ENCODE measurements around the gene SIAH3. TPM values are rescaled to one million over a fixed set of nuclear protein-coding genes. Genes with fewer than 3 reads are reported as not detected.

The SIAH3 gene
- total RNA-seq, 2 experiments from 2014 or later, result 0.06 to 0.10 TPM

- CTCF ChIA-PET, result no interaction called here
- POLR2A ChIA-PET, result no interaction called here
Measured at GRCh38 chr13:45751885-45752284, 99.7 kb downstream of the SIAH3 start.

DNA sequence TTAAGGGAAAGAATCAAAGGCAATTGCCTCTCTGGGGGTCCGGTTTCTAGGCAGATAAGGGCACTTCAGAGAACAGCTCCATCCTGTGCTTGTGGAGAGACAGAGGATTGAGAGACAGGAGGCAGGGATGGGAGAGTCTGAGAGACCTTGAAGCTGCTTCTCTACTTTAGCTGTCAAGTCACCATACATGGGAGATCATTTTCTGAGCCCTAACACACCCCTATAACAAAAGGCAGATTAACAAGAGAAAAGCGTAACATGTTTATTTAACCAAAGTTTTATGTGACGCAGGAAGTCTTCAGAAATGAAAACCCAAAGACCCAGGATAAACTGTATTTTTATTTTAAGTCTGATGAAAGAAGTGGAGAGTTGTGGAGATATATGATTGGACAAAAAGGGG is 101.0 kb downstream of the SIAH3 start:
- ChIA-PET CTCF (no interaction called here), POLR2A (no interaction called here)

DNA sequence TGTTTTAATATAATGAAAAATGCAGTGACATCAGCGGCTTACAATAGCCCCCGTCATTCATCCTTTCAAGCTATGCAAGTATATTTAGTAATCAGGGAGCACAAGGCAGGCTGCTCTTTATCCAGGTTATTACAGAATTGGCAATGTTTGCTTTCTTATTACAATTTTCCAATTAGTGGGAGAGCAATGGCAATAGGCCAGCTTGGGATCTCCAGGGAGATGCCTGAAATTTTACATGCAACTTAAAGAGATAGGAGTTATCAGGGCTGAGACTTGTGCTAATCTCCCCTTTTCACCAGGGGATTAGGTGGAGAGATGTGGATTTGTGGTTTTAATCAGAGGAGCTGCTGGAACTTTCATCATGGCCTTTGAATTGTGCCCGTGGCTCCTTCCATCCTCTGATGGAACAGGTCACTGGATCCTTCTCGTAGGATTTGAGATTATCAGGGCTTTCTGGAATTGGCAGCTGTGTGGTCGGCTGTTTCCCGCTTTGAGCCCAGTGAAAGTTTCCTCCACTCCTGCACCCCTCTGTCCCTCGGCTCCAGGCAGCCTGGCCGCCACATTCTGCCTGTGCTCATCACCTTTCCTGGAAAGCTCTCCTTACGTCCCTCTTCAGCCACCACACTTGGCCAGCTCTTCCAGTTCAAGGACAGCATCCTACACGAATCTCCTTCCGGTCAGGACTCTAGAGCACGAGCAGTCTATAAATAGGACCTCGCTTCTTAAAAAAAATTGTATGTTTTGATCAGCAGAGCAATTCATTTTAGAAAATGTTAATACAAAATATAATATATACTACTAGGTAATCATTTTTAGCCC is 102.4 kb downstream of the SIAH3 start:
- ChIA-PET CTCF (interaction anchor here (0.9 kb wide), 1 partner anchor 9 kb away, joined by 3 read pairs; no protein-coding TSS in a partner anchor), POLR2A (no interaction called here)

GRCh38 chr13:45747071-45747470 is 104.5 kb downstream of the SIAH3 start:
- ChIA-PET CTCF (no interaction called here), POLR2A (no interaction called here)

GRCh38 chr13:45744979-45745378 is 106.6 kb downstream of the SIAH3 start:
- CTCF ChIA-PET, result no interaction called here
- POLR2A ChIA-PET, result no interaction called here

DNA sequence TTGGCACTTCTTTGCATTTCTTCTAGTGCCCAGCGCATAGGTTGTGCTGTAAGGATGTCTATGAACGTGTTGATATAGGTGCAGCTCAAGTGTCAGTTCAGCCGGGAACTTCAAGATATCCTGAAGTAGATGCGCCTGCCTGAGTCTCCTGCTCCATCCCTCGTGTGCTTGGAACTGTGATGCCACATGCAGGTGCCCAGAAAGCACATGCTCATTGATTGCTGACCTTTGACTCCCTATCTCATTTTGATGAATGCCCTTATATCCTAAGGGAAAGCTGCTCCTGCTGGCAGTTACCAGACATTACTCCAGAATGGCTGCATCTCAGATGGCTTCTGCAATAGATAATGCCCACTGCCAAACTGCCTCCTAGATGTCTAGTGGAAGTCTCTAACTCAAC is 108.6 kb downstream of the SIAH3 start:
- ChIA-PET POLR2A (interaction anchor here (0.6 kb wide), 1 partner anchor 26 kb away, joined by 5 read pairs; no protein-coding TSS in a partner anchor), CTCF (no interaction called here)

DNA sequence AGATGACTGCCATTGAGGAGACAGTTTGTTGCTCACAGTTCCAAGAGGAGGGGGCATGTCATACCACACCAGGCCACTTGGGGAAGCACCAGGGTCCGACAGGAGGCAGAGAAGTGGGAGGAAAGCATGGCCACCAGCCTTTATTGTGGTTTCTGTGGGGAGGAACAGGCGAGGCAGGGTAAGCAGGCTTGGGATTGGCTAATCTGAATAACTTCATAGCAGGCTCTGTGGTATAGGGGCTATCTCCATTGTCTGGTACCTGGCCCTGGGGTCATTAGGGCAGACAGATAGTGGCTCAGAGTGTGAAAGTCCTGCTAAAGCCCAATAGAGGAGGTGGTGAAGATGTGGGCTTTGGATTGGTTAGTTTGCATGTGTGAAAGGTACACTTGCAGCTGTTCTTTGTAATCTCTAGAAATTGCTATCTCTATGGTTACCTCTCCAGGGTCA is 114.0 kb downstream of the SIAH3 start:
- ChIA-PET POLR2A (no interaction called here), CTCF (interaction anchor here (1.2 kb wide), 1 partner anchor 114 kb away, joined by 3 read pairs; no protein-coding TSS in a partner anchor)

GRCh38 chr13:45733361-45733760 is 118.2 kb downstream of the SIAH3 start:
- POLR2A ChIA-PET, result no interaction called here
- CTCF ChIA-PET, result no interaction called here

DNA sequence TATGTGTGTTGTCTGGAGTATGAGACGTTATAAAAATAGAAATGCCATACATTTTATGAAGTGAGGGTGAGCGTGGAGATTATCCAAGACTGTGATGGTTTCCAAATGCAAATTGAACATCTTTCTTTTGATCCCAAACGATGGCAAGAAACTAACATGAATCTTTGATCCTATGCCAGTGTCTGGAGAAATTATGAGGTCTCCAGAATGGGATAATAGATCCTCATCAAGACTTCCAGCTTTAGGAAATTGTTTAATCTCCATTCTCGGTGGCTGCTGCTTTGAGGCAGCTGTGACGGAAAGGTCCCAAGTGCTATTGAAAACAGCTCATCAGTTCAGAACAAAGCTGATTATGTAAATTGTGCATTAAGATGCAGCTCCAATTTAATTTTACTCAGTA is 118.6 kb downstream of the SIAH3 start:
- POLR2A ChIA-PET, result no interaction called here
- CTCF ChIA-PET, result no interaction called here

GRCh38 chr13:45731455-45731854 is 120.1 kb downstream of the SIAH3 start:
- ChIA-PET POLR2A (no interaction called here), CTCF (no interaction called here)

DNA sequence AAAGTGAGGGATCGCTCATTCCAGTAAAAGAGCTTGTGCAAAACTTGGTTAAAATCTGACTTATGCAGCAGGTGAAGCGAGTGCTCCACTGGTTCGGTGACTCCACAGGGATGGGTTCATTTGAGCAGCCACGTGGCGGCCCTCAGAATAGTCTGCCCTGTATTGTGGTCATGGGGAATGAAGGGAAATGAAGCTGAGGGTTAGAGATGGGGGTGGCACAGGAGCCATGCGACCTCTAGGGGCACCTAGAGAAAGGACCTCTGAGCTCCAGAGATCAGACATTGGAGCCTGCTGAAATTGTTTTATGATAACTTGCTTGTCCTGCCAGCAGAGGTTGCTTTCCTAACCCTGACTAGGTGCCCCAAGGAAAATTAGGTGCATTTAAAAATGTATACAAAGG is 122.8 kb downstream of the SIAH3 start:
- CTCF ChIA-PET, result no interaction called here
- POLR2A ChIA-PET, result no interaction called here

Other genes starting within 250 kb of the SIAH3 start
- not detected for gene ERICH6B, start 236.0 kb downstream of the SIAH3 start, total RNA-seq
- gene CBY2, start 149.4 kb downstream of the SIAH3 start, total RNA-seq, result not detected
- gene ZC3H13, start 201.0 kb upstream of the SIAH3 start, total RNA-seq, result 10 to 100 TPM; 43.8 to 46.3 TPM

Data from activated CD8-positive, alpha-beta memory T cell treated with anti-CD3 and anti-CD28 coated beads for 36 hours (primary cell).